ENCODE results near the gene SELENOM. TPM values are rescaled to one million over a fixed set of nuclear protein-coding genes. Genes with fewer than 3 reads are reported as not detected.
"Not testable (repeated sequence)": the region's sequence is repeated elsewhere in the genome, so short reads cannot be mapped to it uniquely, and the experiment has no call there.

SELENOM gene
- total and polyA plus RNA-seq, 2 donors (not counting 1 experiment from before 2014, with no cell fraction given), result 23.6 to 43.3 TPM

DNA sequence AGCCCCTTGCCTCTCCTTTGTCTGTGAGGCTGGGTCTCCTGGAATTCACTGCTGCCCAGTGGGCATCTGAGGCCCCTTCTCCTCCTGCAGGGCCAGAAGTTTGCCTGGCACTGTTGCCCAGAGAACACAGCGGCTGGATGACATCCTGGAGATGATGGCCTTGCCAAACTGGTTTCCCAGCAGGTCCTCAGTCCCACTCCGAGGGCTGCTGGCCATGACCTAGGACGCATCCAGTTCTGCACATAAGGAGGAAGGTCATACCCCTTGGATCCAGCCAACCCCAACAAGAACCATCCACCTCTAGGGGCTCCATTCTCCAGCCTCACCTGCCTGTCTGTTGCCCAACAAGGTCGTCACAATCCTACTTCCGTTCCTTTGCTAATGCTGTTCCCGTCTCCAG, 29.7 kb downstream of the SELENOM start:
- H3K79me2 ChIP-seq (ENCODE audit: control insufficient read depth, insufficient read depth, low read length), result no peaks in the 10 kb centered on the region
- H3K4me1 Mint-ChIP-seq, result peaks cover 16% of the 10 kb centered on the region
- WGBS (ENCODE audit: insufficient coverage), result 100% methylated on average over 4 of the region's 6 CpGs
- peaks cover 3% of the 10 kb centered on the region for H3K27me3 Mint-ChIP-seq
- no peak for DNase-seq
- H3K27ac Mint-ChIP-seq, result no peak overlapping the region
- no peaks in the 10 kb centered on the region for H4K20me1 ChIP-seq (ENCODE audit: control insufficient read depth, insufficient read depth, low read length, poor library complexity, severe bottlenecking)
- no peaks in the 10 kb centered on the region for H3K27me3 ChIP-seq (replicated peaks in 1 of 4; ENCODE audit: control extremely low read depth in 1 of 4, control insufficient read depth in 3 of 4, insufficient read depth in 4 of 4, low read length in 3 of 4)
- no peaks in the 10 kb centered on the region for H3K9me3 Mint-ChIP-seq (ENCODE audit: insufficient read depth)
- H3K4me3 Mint-ChIP-seq, result no peak overlapping the region
- intact Hi-C loops (cut with micrococcal nuclease), result no loop called here
- H3K4me2 ChIP-seq (replicated peaks; ENCODE audit: low read depth, low read length, poor library complexity, severe bottlenecking), result no peak overlapping the region
- ATAC-seq (ENCODE audit: low read depth), result no peak
- H2AFZ ChIP-seq (ENCODE audit: insufficient read depth, low read depth, low read length, poor library complexity, severe bottlenecking), result no peak overlapping the region
- no peak overlapping the region for H3K4me3 ChIP-seq (ENCODE audit: control extremely low read depth in 1 of 5, extremely low read depth in 1 of 5, insufficient read depth in 1 of 5, low read depth in 2 of 5, low read length in 4 of 5)
- no peak overlapping the region for H3K9ac ChIP-seq (ENCODE audit: low read length)
- H3K36me3 ChIP-seq (replicated peaks in 1 of 2; ENCODE audit: control extremely low read depth in 1 of 2, control insufficient read depth in 1 of 2, extremely low read depth in 1 of 2, insufficient read depth in 2 of 2, low read length in 1 of 2), result no peaks in the 10 kb centered on the region
- POLR2A ChIA-PET, result no interaction called here
- H3K27ac ChIP-seq (ENCODE audit: low read length in 2 of 2), result no peak overlapping the region
- no peak for TF ChIP-seq EZH2 (IDR thresholded peaks at IDR 0.05; ENCODE audit: borderline replicate concordance, insufficient read depth, low read depth, low read length, poor library complexity, severe bottlenecking)
- TF ChIP-seq, protein P1, sequence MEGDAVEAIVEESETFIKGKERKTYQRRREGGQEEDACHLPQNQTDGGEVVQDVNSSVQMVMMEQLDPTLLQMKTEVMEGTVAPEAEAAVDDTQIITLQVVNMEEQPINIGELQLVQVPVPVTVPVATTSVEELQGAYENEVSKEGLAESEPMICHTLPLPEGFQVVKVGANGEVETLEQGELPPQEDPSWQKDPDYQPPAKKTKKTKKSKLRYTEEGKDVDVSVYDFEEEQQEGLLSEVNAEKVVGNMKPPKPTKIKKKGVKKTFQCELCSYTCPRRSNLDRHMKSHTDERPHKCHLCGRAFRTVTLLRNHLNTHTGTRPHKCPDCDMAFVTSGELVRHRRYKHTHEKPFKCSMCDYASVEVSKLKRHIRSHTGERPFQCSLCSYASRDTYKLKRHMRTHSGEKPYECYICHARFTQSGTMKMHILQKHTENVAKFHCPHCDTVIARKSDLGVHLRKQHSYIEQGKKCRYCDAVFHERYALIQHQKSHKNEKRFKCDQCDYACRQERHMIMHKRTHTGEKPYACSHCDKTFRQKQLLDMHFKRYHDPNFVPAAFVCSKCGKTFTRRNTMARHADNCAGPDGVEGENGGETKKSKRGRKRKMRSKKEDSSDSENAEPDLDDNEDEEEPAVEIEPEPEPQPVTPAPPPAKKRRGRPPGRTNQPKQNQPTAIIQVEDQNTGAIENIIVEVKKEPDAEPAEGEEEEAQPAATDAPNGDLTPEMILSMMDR (IDR thresholded peaks at IDR 0.05), result no peak
- no peaks in the 10 kb centered on the region for H3K9me3 ChIP-seq (ENCODE audit: control extremely low read depth in 1 of 3, control insufficient read depth in 2 of 3, insufficient read depth in 1 of 3, low read length in 2 of 3)
- H3K4me1 ChIP-seq (ENCODE audit: control insufficient read depth in 2 of 2, insufficient read depth in 2 of 2, low read length in 2 of 2), result peaks cover 7 to 21% of the 10 kb centered on the region in 2 donors
- CTCF ChIA-PET, result no interaction called here

GRCh38 chr22:31075961-31076360, 31.4 kb downstream of the SELENOM start:
- no peak overlapping the region for H3K27ac ChIP-seq (ENCODE audit: low read length in 2 of 2)
- no peaks in the 10 kb centered on the region for H3K36me3 ChIP-seq (replicated peaks in 1 of 2; ENCODE audit: control extremely low read depth in 1 of 2, control insufficient read depth in 1 of 2, extremely low read depth in 1 of 2, insufficient read depth in 2 of 2, low read length in 1 of 2)
- no peaks in the 10 kb centered on the region for H4K20me1 ChIP-seq (ENCODE audit: control insufficient read depth, insufficient read depth, low read length, poor library complexity, severe bottlenecking)
- 92% methylated on average over 11 of the region's 15 CpGs for WGBS (ENCODE audit: insufficient coverage)
- no peak for ATAC-seq (ENCODE audit: low read depth)
- ChIA-PET CTCF (no interaction called here), POLR2A (no interaction called here)
- peaks cover 5% of the 10 kb centered on the region for H3K4me1 Mint-ChIP-seq
- no peaks in the 10 kb centered on the region for H3K27me3 ChIP-seq (replicated peaks in 1 of 4; ENCODE audit: control extremely low read depth in 1 of 4, control insufficient read depth in 3 of 4, insufficient read depth in 4 of 4, low read length in 3 of 4)
- peaks cover 0 to 6% of the 10 kb centered on the region in 2 donors for H3K4me1 ChIP-seq (ENCODE audit: control insufficient read depth in 2 of 2, insufficient read depth in 2 of 2, low read length in 2 of 2)
- no peaks in the 10 kb centered on the region for H3K79me2 ChIP-seq (ENCODE audit: control insufficient read depth, insufficient read depth, low read length)
- H3K9me3 Mint-ChIP-seq (ENCODE audit: insufficient read depth), result no peaks in the 10 kb centered on the region
- no peak overlapping the region for H3K4me3 Mint-ChIP-seq
- H3K9ac ChIP-seq (ENCODE audit: low read length), result no peak overlapping the region
- TF ChIP-seq, protein P1 (IDR thresholded peaks at IDR 0.05), result no peak
- intact Hi-C loops (cut with micrococcal nuclease), result no loop called here
- H2AFZ ChIP-seq (ENCODE audit: insufficient read depth, low read depth, low read length, poor library complexity, severe bottlenecking), result no peak overlapping the region
- H3K27ac Mint-ChIP-seq, result no peak overlapping the region
- no peak overlapping the region for H3K4me2 ChIP-seq (replicated peaks; ENCODE audit: low read depth, low read length, poor library complexity, severe bottlenecking)
- no peaks in the 10 kb centered on the region for H3K9me3 ChIP-seq (ENCODE audit: control extremely low read depth in 1 of 3, control insufficient read depth in 2 of 3, insufficient read depth in 1 of 3, low read length in 2 of 3)
- DNase-seq, result no peak
- peaks cover 3% of the 10 kb centered on the region for H3K27me3 Mint-ChIP-seq
- H3K4me3 ChIP-seq (ENCODE audit: control extremely low read depth in 1 of 5, extremely low read depth in 1 of 5, insufficient read depth in 1 of 5, low read depth in 2 of 5, low read length in 4 of 5), result no peak overlapping the region

DNA sequence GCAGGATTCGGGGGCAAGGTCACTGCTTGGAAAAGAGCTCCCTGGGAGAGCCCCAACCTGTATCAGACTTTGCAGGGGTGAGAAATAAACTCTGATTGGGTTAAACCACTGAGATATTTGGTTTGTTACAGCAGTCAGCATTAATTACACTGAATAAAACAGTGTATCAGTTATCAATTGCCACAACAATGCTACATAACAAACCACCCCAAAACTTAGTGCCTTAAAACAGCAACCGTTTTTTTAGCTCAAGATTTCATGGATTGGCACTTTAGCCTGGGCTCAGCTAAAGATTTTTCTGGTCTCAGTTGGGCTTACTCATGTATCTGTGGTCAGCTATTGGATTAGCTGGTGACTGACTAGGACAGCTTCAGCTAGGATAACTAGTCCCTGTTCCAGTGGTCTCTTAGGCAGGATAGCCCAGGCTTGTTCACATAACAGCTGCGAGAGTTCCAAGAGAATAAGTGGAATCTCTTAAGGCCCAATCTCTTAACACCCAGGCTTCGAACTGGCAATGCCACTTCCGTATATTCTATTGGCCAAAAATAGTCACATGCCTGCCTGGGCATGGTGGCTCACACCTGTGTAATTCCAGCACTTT, 33.7 kb downstream of the SELENOM start:
- ATAC-seq (ENCODE audit: low read depth); H3K4me3 Mint-ChIP-seq; H3K9me3 ChIP-seq (ENCODE audit: control extremely low read depth in 1 of 3, control insufficient read depth in 2 of 3, insufficient read depth in 1 of 3, low read length in 2 of 3); H3K27ac Mint-ChIP-seq; H3K27me3 Mint-ChIP-seq; H3K4me1 ChIP-seq (ENCODE audit: control insufficient read depth in 2 of 2, insufficient read depth in 2 of 2, low read length in 2 of 2); H2AFZ ChIP-seq (ENCODE audit: insufficient read depth, low read depth, low read length, poor library complexity, severe bottlenecking); H3K27ac ChIP-seq (ENCODE audit: low read length in 2 of 2); DNase-seq; H3K9ac ChIP-seq (ENCODE audit: low read length); H3K36me3 ChIP-seq (replicated peaks in 1 of 2; ENCODE audit: control extremely low read depth in 1 of 2, control insufficient read depth in 1 of 2, extremely low read depth in 1 of 2, insufficient read depth in 2 of 2, low read length in 1 of 2); H3K9me3 Mint-ChIP-seq (ENCODE audit: insufficient read depth); intact Hi-C loops (cut with micrococcal nuclease); CTCF ChIA-PET; H3K4me3 ChIP-seq (ENCODE audit: control extremely low read depth in 1 of 5, extremely low read depth in 1 of 5, insufficient read depth in 1 of 5, low read depth in 2 of 5, low read length in 4 of 5); H3K27me3 ChIP-seq (replicated peaks in 1 of 4; ENCODE audit: control extremely low read depth in 1 of 4, control insufficient read depth in 3 of 4, insufficient read depth in 4 of 4, low read length in 3 of 4); H3K4me1 Mint-ChIP-seq; H3K79me2 ChIP-seq (ENCODE audit: control insufficient read depth, insufficient read depth, low read length); H4K20me1 ChIP-seq (ENCODE audit: control insufficient read depth, insufficient read depth, low read length, poor library complexity, severe bottlenecking); H3K4me2 ChIP-seq (replicated peaks; ENCODE audit: low read depth, low read length, poor library complexity, severe bottlenecking); POLR2A ChIA-PET: not testable (repeated sequence)
- 90% methylated on average over 4 of the region's 5 CpGs for WGBS (ENCODE audit: insufficient coverage)
